Kidney (tissue), 14 donors: ENCODE results near the gene DPYSL3. TPM values are rescaled to one million over a fixed set of nuclear protein-coding genes. Genes with fewer than 3 reads are reported as not detected.

Experiments used
- DNase-seq, 5 donors: peaks; one replicate each; pipeline ENCODE4 v3.0.0-alpha.2; 2013 to 2020
- FAIRE-seq: peaks from 2 replicates; lab custom pipeline; 2012; peaks lifted over from hg19 to GRCh38; lab: Jason Lieb, UNC
- H3K27ac ChIP-seq, 2 donors: one replicate each; pipeline ENCODE4 v1.7.0; 2013; ENCODE audit warnings: low read depth in 2 of 2, low read length in 2 of 2, inconsistent platforms in 1 of 2
- H3K27me3 ChIP-seq: one replicate; pipeline ENCODE4 v1.7.1; 2013; ENCODE audit warnings: low read length, inconsistent platforms; ENCODE audit not compliant: control insufficient read depth, insufficient read depth
- H3K36me3 ChIP-seq, 3 donors: one replicate each; pipeline versions ENCODE4 v1.7.0 to v1.7.1; 2013; ENCODE audit warnings: low read length in 3 of 3, control low read depth in 1 of 3, inconsistent platforms in 1 of 3; ENCODE audit not compliant: insufficient read depth in 3 of 3, control insufficient read depth in 2 of 3
- H3K4me1 ChIP-seq, 3 donors: one replicate each; pipeline versions ENCODE4 v1.7.0 to v1.7.1; 2013; ENCODE audit warnings: low read length in 3 of 3, inconsistent platforms in 1 of 3, low read depth in 1 of 3; ENCODE audit not compliant: control insufficient read depth in 2 of 3, insufficient read depth in 2 of 3
- H3K4me3 ChIP-seq, 3 donors: one replicate each; pipeline versions ENCODE4 v1.7.0 to v1.8.1; 2013; ENCODE audit warnings: low read length in 3 of 3, control low read depth in 1 of 3, inconsistent platforms in 1 of 3
- H3K9ac ChIP-seq, 3 donors: one replicate each; pipeline versions ENCODE4 v1.7.0 to v1.7.1; 2013; ENCODE audit warnings: low read length in 3 of 3, control low read depth in 1 of 3, inconsistent platforms in 1 of 3
- H3K9me3 ChIP-seq, 3 donors: one replicate each; pipeline versions ENCODE4 v1.7.0 to v1.7.1; 2013; ENCODE audit warnings: low read length in 3 of 3, control low read depth in 1 of 3, inconsistent platforms in 1 of 3; ENCODE audit not compliant: control insufficient read depth in 2 of 3, insufficient read depth in 1 of 3
- CTCF ChIP-seq: IDR thresholded peaks from 3 replicates; pipeline ENCODE4 v1.5.1; 2012; ENCODE audit warnings: mild to moderate bottlenecking, moderate library complexity, borderline replicate concordance; ENCODE audit not compliant: insufficient read depth; ENCODE audit errors: extremely low read depth
- intact Hi-C: fragments of 100-400 bp; cut with DNase I; formaldehyde crosslinking; loops from one replicate; pipeline ENCODE4 v1.11.1; 2022
- polyA plus RNA-seq: library from polyadenylated mRNA; stranded (reverse); fragments of 350-450 nt; fragmentation: Illumina TruSeq; extraction: RNeasy Lipid Tissue Mini Kit (QIAGEN cat#74804); gene quantifications from one replicate; pipeline ENCODE4 v1.2.3, GENCODE V29; 2014; ENCODE audit warnings: low read depth, low replicate concordance; ENCODE audit not compliant: insufficient read depth
- total RNA-seq: library from RNA; stranded (reverse); fragmentation: NEBNext Ultra II Directional; extraction: Animal tissue kit (Norgen Biotek cat#: 25700); gene quantifications from one replicate; pipeline ENCODE4 v1.2.1, GENCODE V29; 2021
- donor health status: control.
- donor health status: control.
- donor health status: control.
- donor health status: control.
- donor health status: control.
- donor health status: DM: yes; HTN: yes; CAD: no.
- donor health status: Normal renal cell carcinoma (clear cell type).

Gene DPYSL3
- total and polyA plus RNA-seq, 2 donors from 2014 or later, result 7.1 to 19.1 TPM

GRCh38 chr5:147458581-147458980 lies 51.3 kb downstream of the DPYSL3 start:
- no peaks in the 10 kb centered on the region for H3K27me3 ChIP-seq
- no peak for DNase-seq
- H3K4me3 ChIP-seq, result no peak overlapping the region
- TF ChIP-seq CTCF, result no peak
- no peaks in the 10 kb centered on the region for H3K9me3 ChIP-seq
- H3K9ac ChIP-seq, result no peak overlapping the region
- intact Hi-C loops, result no loop called here
- H3K4me1 ChIP-seq, result no peaks in the 10 kb centered on the region
- FAIRE-seq, result no peak
- no peaks in the 10 kb centered on the region for H3K36me3 ChIP-seq
- no peak overlapping the region for H3K27ac ChIP-seq

- Histone ChIP-seq H3K27me3 (peaks cover 3% of the 10 kb centered on the region), H3K9me3 (no peaks in the 10 kb centered on the region), H3K9ac (no peak overlapping the region), H3K27ac (no peak overlapping the region), H3K36me3 (no peaks in the 10 kb centered on the region), H3K4me3 (no peak overlapping the region), H3K4me1 (peaks cover 0 to 5% (median 0%) of the 10 kb centered on the region in 3 donors)
- DNase-seq (no peak), FAIRE-seq (no peak)
- no peak for TF ChIP-seq CTCF
- intact Hi-C loops, result no loop called here
Measured at GRCh38 chr5:147455822-147456450, 53.9 kb downstream of the DPYSL3 start.

- Histone ChIP-seq H3K27ac (no peak overlapping the region), H3K9ac (no peak overlapping the region), H3K9me3 (no peaks in the 10 kb centered on the region), H3K27me3 (peaks cover 3% of the 10 kb centered on the region), H3K36me3 (no peaks in the 10 kb centered on the region), H3K4me3 (no peak overlapping the region), H3K4me1 (peaks cover 0 to 5% (median 0%) of the 10 kb centered on the region in 3 donors)
- no peak for FAIRE-seq
- TF ChIP-seq CTCF, result no peak
- intact Hi-C loops, result no loop called here
- DNase-seq, result peak in 1 of 5 donors; percentile 18
Measured at GRCh38 chr5:147454996-147455677, 54.7 kb downstream of the DPYSL3 start.
